NCI-H526 (cell line): Measurements from ENCODE around the gene INTS3.

Experiments
- DNase-seq, 2 experiments: peaks; one replicate each; lab custom pipeline; 2025; lab: John Stamatoyannopoulos, UW

The INTS3 gene

DNA sequence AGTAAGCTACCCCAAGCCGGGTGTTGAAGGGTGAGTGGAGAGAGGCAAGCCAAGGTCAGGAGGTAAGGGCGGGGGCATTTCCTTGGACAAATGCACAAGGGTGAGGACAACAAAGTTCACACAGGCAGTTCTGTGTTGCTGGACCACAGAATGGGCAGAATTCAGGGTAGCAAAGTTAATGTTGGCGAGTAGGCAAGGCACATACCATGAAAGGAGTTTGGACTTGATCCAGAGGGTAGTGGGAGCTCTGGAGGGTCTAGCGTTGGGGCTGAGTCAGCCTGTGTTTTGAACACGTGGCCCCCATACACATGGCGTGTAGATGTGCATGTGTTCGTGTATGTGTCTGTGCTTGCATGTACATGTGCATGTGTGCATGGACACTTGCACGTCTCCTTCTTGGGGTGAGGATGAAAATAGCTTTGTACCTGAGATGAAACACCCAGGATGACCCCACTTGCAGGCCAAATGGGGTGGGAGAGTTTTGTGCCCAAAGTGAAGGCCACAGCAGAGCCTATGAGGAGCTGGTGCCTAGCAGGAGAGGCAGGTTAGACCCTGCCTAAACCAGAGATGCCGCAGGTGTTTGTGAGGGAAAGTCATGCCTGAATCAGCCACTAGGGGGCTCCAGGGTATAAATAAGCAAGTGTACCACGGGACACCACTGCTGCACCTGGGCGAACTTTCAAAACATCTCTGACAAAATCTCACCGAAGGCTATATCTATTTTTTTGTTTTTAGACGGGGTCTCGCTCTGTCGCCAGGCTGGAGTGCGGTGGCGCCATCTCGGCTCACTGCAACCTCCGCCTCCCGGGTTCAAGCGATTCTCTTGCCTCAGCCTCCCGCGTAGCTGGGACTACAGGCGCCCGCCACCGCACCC lies 69.2 kb downstream of the INTS3 start:
- peak; percentile 87 to 97 for DNase-seq

DNA sequence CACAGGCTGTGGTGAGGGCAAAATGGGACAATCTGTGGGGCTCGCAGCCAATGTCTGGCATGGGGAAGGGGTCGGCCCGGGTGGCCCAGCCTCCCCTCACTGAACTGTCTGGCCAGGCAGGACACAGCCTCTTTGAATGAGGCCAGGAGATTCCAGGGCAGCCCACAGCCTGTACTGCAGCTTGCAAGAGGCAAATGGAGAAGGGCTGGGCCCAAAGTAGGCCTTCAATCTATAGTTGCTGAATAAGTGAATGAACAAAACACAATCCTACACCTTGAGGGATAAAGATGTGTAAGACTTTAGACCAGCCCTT lies 70.6 kb downstream of the INTS3 start:
- no peak for DNase-seq

DNA sequence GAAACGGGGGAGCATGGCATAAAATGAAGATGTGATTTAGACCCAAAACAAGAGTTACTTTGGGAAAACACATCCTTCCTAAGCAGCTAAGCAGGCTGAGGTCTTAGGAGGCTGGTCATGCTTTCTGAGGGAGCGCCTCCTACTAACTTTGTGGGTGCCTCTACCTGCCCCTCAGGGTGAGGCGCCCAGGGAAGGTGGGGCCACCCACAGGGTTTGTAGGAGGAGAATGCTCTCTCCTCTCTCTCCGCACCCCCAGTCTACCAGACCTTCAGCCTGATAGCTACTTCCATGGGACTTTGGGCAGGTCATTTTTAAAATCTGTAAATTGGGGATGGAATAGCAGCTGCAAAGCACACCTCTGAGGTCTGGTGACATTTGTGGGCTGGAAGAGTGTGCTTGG lies 71.2 kb downstream of the INTS3 start:
- no peak for DNase-seq

DNA sequence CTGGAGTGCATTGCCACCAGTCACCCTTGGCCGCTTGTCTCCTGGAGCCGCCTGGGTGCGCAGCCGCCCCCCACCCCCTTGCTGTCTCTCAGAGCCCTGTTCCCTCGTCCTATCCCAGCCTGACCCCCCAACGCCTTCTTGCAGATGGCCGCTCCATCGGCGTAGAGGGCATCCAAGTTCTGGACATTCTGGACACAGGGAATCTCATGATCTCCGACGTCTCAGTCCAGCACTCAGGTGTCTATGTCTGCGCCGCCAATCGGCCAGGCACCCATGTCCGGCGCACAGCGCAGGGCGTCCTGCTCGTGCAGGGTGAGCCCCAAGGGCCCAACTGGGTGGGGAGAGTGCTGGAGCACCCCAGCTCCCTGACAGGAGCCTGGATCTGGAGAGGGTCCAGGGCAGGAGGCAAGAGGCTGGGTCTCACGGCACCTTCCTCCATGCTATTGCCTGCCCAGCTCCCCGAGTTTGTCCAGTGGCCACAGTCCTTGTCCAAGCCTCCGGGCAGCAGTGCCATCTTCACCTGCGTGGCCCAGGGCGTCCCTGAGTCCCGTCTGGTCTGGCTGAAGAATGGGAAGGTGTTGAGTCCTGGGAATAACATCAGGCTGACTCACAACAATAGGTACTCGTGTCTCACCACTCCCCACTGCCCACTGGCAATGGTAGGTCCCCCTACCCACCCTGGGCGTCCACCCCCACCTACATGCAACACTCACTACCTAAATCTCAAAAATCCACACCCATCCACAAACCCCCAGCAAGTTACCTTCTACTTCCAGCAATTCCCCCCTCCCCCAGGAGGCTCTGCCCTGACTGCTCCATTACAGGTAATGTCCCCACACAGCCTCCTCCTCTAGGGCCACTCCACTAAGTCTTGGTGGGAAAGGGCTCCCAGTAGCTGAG lies 72.0 kb downstream of the INTS3 start:
- no peak for DNase-seq

DNA sequence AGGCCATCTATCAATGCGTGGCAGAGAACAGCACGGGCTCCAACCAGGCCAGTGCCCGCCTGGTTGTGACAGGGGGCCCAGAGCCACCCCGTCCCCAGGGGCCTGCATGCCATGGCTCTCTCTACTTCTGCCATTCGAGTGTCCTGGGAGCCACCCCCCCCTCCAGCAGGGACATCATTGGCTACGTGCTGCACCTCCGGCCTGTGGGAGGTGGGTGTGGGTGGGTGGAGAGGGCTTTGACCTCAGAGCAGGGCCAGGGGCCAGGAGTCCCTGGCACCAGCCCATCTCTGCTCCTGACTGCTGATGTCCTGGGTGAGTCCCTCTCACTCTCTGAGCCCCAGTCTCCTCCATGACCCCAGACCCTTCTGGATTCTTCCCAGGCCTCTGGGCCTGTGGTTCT lies 72.7 kb downstream of the INTS3 start:
- no peak for DNase-seq

DNA sequence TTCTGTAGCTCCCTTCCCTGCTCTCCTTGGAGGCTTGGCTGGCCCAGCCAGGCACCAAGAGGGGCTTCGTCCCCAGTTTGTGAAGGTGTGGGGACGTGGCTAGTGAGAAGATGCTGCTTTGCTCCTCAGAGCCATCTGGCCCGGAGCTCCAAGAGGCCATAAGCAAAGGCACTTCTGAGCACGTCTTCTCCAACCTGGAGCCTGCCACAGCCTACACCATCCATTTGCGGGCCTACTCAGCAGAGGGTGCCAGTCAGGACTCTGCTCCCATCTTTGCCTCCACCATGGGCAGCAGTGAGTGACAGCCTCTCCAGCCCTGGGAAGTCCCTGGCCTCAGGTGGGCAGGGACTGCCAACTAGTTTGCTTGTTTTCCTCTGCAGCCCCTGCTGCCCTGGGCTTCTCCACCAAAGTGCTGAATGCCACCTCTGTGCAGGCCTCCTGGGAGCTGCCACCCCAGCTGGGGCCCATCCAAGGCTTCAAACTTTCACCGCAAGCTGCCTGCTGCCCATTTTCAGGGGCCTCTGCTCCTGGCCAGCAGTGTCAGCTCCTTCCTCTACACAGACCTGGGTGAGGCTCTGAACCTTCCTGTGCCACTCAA lies 73.3 kb downstream of the INTS3 start:
- DNase-seq, result no peak

DNA sequence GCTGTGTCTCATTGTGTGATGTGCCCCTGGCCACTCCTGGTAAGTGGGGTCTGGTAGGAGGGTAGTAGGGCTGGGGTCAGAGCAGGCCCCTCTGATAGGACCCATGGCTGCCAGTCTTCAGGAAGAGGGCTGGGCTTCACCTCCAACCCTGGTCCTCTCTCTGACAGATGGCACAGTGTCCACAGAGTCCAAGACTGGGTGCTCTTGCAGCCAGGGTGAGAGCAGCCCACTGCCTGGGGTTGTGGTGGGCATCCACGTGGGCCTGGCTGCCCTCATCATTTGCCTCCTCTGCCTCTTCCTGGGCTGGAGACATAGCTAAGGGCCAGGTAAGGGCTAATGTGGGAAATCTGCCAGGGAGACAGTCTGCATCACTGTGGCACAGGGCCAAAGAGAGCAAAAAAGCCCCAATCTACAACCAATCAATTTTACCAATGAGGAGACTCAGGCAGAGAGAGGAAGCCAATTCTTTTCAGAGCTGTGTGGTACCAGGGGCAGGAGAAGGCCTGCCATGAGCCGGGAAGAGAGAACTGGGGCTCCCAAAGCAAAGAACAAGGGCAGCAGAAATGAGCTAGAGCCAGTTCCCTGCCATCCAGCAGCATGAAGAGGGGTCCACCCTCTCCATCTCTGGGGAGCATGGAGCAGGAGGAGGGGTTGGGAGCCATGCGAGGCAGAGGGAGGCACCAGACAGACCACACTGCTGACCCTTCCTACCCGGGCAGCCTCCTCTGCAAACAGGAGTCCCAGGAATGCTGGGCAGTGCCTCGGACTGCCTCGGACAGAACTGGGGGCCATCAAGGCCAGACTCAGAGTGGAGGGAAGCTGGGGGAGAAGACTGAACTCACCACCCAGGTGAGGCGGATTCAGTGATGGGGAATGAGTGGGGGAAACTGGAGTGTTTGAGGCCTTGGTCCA lies 74.2 kb downstream of the INTS3 start:
- no peak for DNase-seq

DNA sequence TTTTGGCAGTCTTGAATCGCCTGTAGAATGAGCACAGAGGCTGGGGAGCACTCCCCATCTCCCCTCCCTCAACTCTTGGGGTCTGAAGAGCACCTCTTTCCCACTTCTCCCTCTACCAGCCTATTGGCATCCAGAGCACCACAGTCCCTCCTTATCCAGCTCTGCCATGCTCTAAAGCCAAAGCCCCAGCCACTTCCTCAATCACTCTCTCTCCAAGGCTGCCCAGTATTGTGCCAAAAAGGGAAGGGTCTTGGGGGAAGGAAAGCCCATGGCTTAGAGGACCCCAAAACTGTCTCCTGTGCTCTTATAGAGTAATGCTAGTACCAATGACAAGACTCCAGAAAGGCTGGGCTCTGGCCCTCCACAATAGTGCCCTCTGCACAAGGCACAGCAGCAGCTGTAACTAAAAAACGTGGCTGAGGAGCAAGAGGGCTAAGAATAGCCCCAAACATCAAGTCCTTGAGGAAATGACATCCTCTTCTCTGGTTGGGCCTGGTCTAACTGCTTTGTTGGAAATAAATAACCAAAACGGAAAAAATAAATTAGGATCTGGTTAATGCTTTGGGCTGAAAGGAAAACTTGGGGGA lies 75.7 kb downstream of the INTS3 start:
- DNase-seq, result no peak

DNA sequence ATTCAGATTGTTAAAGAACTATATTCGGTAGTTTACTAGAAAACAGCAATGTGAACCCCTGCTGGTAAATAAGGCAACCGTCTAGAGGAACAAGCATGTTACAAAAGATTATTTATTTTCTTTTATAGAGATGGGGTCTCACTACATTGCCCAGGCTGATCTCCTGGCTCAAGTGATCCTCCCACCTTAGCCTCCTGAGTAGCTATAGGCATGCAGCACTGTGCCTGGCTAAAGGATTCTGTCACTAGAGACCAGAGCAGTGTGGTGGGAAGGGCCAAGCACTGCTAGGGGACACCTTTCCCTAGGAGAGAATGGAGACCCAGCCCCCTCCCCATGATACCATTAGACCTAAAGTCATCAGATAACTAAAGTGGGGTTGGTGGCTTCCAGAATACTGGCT lies 76.3 kb downstream of the INTS3 start:
- no peak for DNase-seq

DNA sequence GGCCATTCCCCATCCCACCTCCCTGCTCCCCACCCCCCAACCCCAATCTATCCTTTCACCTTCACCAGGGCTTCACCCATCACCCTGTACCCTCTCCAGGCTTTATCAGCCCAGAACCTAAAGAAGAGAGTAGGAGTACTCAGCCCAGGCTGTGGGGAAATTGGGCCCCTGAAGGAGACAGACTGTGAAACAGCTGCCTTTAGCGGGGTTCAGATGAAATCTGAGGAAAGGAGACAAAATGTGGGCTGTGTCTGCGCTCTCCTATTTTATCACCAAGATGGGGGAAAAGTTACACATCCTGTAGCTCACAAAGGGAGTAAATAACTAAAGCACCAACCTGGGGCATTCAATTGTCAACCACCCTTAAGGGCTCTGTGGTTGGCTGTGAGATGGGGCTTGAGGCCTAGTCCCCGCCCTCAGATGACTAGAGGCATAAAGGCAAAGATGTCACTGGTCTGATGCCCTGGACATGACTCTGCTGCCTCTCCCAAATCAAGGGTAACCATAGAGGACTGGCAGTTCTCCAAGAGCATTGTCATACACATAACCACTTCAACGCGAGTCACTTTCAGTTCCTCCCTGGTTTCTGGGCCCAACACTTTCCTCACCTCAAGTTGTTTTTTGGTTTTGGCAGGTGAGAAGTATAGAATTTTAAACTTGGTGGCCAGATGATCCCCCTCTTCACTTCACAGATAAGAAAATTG lies 77.3 kb downstream of the INTS3 start:
- no peak for DNase-seq

DNA sequence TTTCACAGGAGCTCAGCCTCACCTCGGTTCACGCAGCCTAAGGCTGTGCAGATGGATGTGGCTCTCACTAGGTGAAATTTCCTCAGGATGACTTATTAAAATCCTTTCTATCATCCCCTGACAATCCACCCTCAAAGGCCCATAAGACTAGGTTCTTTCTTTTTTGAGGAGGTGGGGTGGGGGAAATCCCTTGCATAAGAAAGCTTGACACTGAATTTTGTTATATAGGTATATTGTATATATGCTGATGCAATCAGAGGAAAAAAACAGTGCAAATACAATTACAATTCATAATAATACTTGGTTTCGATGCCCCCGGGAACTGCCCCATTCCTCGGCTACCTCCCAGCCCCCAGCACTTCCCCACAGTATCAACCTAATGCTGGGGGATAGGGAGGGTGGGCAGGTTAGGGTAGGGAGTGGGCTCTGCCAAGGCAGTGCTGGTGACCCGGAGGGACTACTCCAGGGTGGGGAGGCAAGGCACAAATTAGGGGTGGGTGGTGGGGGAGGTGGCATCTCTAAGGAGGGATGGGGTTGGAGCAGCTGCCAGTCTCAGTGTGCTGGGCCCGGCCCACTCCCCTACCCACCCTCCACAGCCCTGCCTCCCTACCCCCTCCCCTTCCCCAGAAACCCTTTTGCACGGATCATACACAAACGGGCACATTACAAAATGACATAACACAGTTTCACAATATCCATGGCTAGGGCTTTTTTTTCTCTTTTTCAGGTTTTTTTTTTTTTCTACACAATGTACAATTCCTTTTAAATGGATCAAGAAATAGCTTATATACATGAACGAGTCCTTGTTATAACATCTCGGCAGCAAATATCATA lies 78.3 kb downstream of the INTS3 start:
- DNase-seq, result no peak

DNA sequence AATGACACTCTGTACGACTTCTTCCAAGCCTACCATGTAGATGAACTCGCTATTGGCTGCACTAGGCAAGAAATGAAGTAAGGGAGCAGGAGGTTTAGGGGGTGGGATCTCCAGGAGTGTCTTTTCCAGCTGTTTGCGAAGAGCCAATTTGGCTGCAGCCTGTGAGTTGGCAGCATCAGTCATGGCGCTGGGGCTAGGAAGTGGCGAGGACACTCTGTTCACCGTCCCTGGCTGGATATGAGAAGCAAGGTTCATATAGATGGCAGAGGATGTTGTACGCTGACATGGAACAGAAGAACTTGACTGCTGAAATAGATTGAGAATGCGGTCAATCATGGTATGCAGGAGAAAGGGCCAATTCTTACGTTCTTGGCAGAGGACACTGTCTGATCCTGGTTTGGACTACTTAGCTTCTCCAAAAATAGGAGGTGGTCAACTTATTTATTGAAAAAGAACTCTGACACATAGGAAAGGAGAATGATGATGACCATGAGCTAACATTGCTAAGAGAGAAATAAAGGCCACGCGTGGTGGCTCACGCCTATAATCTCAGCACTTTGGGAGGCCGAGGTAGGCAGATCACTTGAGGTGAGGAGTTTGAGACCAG lies 88.5 kb downstream of the INTS3 start:
- DNase-seq, result no peak

DNA sequence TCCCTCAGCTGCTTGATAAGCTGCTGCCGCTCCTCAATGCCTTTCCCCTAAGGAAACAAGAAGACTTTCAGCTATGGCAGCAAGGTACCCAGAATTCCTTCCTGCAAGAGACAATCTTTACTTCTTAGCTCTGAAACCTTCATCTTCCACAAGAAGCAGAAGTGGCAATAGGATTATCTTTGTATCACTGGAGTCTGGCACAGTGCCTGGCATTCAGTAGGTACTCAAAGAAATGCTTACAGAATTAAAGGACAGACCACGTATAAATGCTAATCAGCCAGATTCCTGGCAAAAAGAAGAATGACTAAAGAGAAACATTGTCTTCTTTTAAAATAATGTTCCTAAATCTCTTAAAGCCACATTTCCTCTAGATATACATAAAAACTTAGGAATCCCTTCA lies 91.0 kb downstream of the INTS3 start:
- no peak for DNase-seq
